ENCODE data around the gene FREM1. TPM values are rescaled to one million over a fixed set of nuclear protein-coding genes. Genes with fewer than 3 reads are reported as not detected.

The FREM1 gene
- polyA plus RNA-seq, 1 of the 3 experiments (the other 2 are of a cell fraction) = 0.26 TPM

DNA sequence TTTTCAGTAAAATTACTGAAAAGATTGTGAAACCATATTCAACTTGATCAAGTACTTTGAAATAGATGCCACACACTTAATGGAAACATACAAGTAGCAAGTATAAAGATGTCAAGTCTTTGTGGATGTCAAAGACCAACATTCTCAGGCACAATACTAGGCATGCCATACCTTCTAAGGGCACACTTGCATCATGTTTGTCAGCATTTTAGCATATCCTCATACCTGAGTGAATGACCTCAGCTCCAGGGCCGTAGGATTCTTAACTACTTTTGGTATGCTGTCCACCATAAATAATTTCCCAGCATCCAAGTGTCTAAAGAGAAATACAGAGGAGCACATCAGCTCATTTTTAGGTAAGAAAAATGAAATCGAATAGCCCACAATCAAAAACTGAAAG, 86.4 kb downstream of the FREM1 start:
- Histone ChIP-seq H3K36me3 (replicated peaks in 1 of 2; ENCODE audit: control insufficient read depth in 1 of 2, insufficient read depth in 2 of 2, low read length in 1 of 2) (no peaks in the 10 kb centered on the region), H3K4me2 (no peak overlapping the region), H3K27me3 (ENCODE audit: insufficient read depth) (no peaks in the 10 kb centered on the region), H3K9me3 (no peaks in the 10 kb centered on the region), H3K79me2 (ENCODE audit: insufficient read depth) (no peaks in the 10 kb centered on the region), H3K9ac (no peak overlapping the region), H3K27ac (ENCODE audit: low read depth in 2 of 2, low read length in 1 of 2) (no peak overlapping the region), H3K4me3 (ENCODE audit: low read depth in 2 of 2, low read length in 1 of 2) (no peak overlapping the region), H3K4me1 (ENCODE audit: control insufficient read depth in 1 of 2, insufficient read depth in 2 of 2, low read depth in 1 of 2, low read length in 1 of 2) (no peaks in the 10 kb centered on the region; a peak in 1 of 4 replicates), H3K9me2 (no peaks in the 10 kb centered on the region), H4K20me1 (ENCODE audit: insufficient read depth) (no peaks in the 10 kb centered on the region), H2AFZ (ENCODE audit: low read depth) (no peak overlapping the region), H3F3A (replicated peaks; ENCODE audit: insufficient read depth) (no peaks in the 10 kb centered on the region)
- no peak for DNase-seq
- ChIA-PET CTCF (no interaction called here), POLR2A (no interaction called here)
- TF ChIP-seq, protein P1, sequence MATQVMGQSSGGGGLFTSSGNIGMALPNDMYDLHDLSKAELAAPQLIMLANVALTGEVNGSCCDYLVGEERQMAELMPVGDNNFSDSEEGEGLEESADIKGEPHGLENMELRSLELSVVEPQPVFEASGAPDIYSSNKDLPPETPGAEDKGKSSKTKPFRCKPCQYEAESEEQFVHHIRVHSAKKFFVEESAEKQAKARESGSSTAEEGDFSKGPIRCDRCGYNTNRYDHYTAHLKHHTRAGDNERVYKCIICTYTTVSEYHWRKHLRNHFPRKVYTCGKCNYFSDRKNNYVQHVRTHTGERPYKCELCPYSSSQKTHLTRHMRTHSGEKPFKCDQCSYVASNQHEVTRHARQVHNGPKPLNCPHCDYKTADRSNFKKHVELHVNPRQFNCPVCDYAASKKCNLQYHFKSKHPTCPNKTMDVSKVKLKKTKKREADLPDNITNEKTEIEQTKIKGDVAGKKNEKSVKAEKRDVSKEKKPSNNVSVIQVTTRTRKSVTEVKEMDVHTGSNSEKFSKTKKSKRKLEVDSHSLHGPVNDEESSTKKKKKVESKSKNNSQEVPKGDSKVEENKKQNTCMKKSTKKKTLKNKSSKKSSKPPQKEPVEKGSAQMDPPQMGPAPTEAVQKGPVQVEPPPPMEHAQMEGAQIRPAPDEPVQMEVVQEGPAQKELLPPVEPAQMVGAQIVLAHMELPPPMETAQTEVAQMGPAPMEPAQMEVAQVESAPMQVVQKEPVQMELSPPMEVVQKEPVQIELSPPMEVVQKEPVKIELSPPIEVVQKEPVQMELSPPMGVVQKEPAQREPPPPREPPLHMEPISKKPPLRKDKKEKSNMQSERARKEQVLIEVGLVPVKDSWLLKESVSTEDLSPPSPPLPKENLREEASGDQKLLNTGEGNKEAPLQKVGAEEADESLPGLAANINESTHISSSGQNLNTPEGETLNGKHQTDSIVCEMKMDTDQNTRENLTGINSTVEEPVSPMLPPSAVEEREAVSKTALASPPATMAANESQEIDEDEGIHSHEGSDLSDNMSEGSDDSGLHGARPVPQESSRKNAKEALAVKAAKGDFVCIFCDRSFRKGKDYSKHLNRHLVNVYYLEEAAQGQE (IDR thresholded peaks at IDR 0.05; ENCODE audit: low read depth, low read length) = no peak
- no peak for TF ChIP-seq TEAD4 (IDR thresholded peaks at IDR 0.05; ENCODE audit: borderline replicate concordance, insufficient read depth)
- TF ChIP-seq JUND (IDR thresholded peaks at IDR 0.05) = no peak
- TF ChIP-seq EZH2phosphoT487 (IDR thresholded peaks at IDR 0.05; ENCODE audit: borderline replicate concordance, low read depth) = no peak
- no peak for TF ChIP-seq EP300 (IDR thresholded peaks at IDR 0.05; ENCODE audit: borderline replicate concordance in 1 of 2, low read depth in 1 of 2, low read length in 1 of 2)
- 22% methylated on average over 2 of the region's 2 CpGs for WGBS (ENCODE audit: low lambda C conversion rate)

DNA sequence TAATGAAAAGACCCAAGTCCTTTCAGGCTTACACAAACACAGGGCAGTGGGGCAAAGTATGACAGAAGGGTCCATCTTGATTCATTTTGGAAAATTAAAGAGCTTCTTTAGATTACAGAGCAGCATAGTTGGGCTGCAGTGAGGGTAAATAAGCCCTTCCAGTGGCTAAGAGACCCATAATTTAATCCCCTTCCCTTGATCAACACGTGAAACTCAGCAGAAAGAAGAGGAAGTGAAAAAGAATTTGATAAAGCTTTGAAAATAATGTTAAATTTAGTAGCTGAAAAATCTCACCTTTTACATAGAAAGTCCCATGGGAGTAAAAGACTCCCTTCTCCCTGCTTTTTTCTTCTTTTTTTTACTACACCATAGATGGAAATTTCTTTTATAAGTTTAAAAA, 87.6 kb downstream of the FREM1 start:
- WGBS (ENCODE audit: low lambda C conversion rate) = 16% methylated on average over 1 of the region's 1 CpG
- H3K79me2 ChIP-seq (ENCODE audit: insufficient read depth) = no peaks in the 10 kb centered on the region
- TF ChIP-seq GABPA (IDR thresholded peaks at IDR 0.05; ENCODE audit: low read depth) (no peak), SIN3A (IDR thresholded peaks at IDR 0.05; ENCODE audit: borderline replicate concordance, low read depth, low read length) (no peak), CHD2 (IDR thresholded peaks at IDR 0.05; ENCODE audit: low read length, partially characterized antibody) (no peak), FOXM1 (IDR thresholded peaks at IDR 0.05; ENCODE audit: low read depth) (no peak), NFIC (IDR thresholded peaks at IDR 0.05; ENCODE audit: borderline replicate concordance) (no peak), SMC3 (IDR thresholded peaks at IDR 0.05; ENCODE audit: low read depth, low read length) (no peak), RXRA (IDR thresholded peaks at IDR 0.05; ENCODE audit: borderline replicate concordance, low read depth) (no peak), EZH2phosphoT487 (IDR thresholded peaks at IDR 0.05; ENCODE audit: borderline replicate concordance, low read depth) (no peak), ELF1 (IDR thresholded peaks at IDR 0.05) (no peak), EP300 (IDR thresholded peaks at IDR 0.05; ENCODE audit: borderline replicate concordance in 1 of 2, low read depth in 1 of 2, low read length in 1 of 2) (no peak), RFX5 (IDR thresholded peaks at IDR 0.05; ENCODE audit: low read length) (no peak), FOSL2 (IDR thresholded peaks at IDR 0.05; ENCODE audit: borderline replicate concordance, low read depth) (no peak)
- TF ChIP-seq, protein P2, sequence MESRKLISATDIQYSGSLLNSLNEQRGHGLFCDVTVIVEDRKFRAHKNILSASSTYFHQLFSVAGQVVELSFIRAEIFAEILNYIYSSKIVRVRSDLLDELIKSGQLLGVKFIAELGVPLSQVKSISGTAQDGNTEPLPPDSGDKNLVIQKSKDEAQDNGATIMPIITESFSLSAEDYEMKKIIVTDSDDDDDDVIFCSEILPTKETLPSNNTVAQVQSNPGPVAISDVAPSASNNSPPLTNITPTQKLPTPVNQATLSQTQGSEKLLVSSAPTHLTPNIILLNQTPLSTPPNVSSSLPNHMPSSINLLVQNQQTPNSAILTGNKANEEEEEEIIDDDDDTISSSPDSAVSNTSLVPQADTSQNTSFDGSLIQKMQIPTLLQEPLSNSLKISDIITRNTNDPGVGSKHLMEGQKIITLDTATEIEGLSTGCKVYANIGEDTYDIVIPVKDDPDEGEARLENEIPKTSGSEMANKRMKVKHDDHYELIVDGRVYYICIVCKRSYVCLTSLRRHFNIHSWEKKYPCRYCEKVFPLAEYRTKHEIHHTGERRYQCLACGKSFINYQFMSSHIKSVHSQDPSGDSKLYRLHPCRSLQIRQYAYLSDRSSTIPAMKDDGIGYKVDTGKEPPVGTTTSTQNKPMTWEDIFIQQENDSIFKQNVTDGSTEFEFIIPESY (IDR thresholded peaks at IDR 0.05; ENCODE audit: borderline replicate concordance, low read depth) = no peak
- TF ChIP-seq, protein P1 (IDR thresholded peaks at IDR 0.05; ENCODE audit: low read depth, low read length) = no peak
- TF ChIP-seq, protein P3, sequence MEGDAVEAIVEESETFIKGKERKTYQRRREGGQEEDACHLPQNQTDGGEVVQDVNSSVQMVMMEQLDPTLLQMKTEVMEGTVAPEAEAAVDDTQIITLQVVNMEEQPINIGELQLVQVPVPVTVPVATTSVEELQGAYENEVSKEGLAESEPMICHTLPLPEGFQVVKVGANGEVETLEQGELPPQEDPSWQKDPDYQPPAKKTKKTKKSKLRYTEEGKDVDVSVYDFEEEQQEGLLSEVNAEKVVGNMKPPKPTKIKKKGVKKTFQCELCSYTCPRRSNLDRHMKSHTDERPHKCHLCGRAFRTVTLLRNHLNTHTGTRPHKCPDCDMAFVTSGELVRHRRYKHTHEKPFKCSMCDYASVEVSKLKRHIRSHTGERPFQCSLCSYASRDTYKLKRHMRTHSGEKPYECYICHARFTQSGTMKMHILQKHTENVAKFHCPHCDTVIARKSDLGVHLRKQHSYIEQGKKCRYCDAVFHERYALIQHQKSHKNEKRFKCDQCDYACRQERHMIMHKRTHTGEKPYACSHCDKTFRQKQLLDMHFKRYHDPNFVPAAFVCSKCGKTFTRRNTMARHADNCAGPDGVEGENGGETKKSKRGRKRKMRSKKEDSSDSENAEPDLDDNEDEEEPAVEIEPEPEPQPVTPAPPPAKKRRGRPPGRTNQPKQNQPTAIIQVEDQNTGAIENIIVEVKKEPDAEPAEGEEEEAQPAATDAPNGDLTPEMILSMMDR (IDR thresholded peaks at IDR 0.05) = no peak

More for the DNA sequence above, 87.6 kb downstream of the FREM1 start:
- ChIA-PET CTCF (no interaction called here), POLR2A (no interaction called here)
- H3K4me3 ChIP-seq (ENCODE audit: low read depth in 2 of 2, low read length in 1 of 2) = no peak overlapping the region
- DNase-seq = no peak
- no peak overlapping the region for H3K4me2 ChIP-seq
- no peaks in the 10 kb centered on the region for H3K9me3 ChIP-seq
- H3K9me2 ChIP-seq = no peaks in the 10 kb centered on the region
- H3K27ac ChIP-seq (ENCODE audit: low read depth in 2 of 2, low read length in 1 of 2) = no peak overlapping the region
- H3K27me3 ChIP-seq (ENCODE audit: insufficient read depth) = no peaks in the 10 kb centered on the region
- H4K20me1 ChIP-seq (ENCODE audit: insufficient read depth) = no peaks in the 10 kb centered on the region
- no peak overlapping the region for H3K9ac ChIP-seq
- H3K4me1 ChIP-seq (ENCODE audit: control insufficient read depth in 1 of 2, insufficient read depth in 2 of 2, low read depth in 1 of 2, low read length in 1 of 2) = no peaks in the 10 kb centered on the region; a peak in 1 of 4 replicates
- H3K36me3 ChIP-seq (replicated peaks in 1 of 2; ENCODE audit: control insufficient read depth in 1 of 2, insufficient read depth in 2 of 2, low read length in 1 of 2) = no peaks in the 10 kb centered on the region
- H2AFZ ChIP-seq (ENCODE audit: low read depth) = no peak overlapping the region
- H3F3A ChIP-seq (replicated peaks; ENCODE audit: insufficient read depth) = no peaks in the 10 kb centered on the region
